ENCODE results near the gene HECTD2.
"Not testable (repeated sequence)": the region's sequence is repeated elsewhere in the genome, so short reads cannot be mapped to it uniquely, and the experiment has no call there.

Gene HECTD2

GRCh38 chr10:91385306-91386085 lies 24.6 kb upstream of the HECTD2 start:
- Histone ChIP-seq H3K27ac (no peak overlapping the region), H3K36me3 (no peaks in the 10 kb centered on the region), H3K4me3 (ENCODE audit: low read depth in 1 of 2, low read length in 1 of 2) (no peak overlapping the region), H3K27me3 (peaks cover 61% of the 10 kb centered on the region), H3K9me3 (no peaks in the 10 kb centered on the region), H3K4me1 (ENCODE audit: control insufficient read depth in 1 of 2, insufficient read depth in 1 of 2, low read depth in 1 of 2, low read length in 1 of 2) (no peaks in the 10 kb centered on the region)
- TF ChIP-seq CTCF (IDR thresholded peaks at IDR 0.05): no peak

GRCh38 chr10:91389636-91390512 lies 20.3 kb upstream of the HECTD2 start:
- Histone ChIP-seq H3K27me3 (peaks cover 37% of the 10 kb centered on the region), H3K4me1 (ENCODE audit: control insufficient read depth in 1 of 2, insufficient read depth in 1 of 2, low read depth in 1 of 2, low read length in 1 of 2) (no peaks in the 10 kb centered on the region)

DNA sequence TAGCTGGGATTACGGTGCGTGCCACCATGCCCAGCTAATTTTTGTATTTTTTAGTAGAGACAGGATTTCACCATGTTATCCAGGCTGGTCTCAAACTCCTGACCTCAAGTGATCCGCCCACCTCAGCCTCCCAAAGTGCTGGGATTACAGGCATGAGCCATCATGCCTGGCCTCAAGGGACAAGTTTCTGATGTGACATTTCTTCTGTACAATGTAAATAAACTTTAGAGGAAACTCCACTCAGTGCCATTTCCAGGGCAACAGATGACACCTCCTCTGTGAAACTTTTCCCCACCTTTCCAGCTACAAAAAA lies 19.7 kb upstream of the HECTD2 start:
- H3K27me3 ChIP-seq: peaks cover 31% of the 10 kb centered on the region
- H3K9me3 ChIP-seq; H3K36me3 ChIP-seq; H3K4me1 ChIP-seq (ENCODE audit: control insufficient read depth in 1 of 2, insufficient read depth in 1 of 2, low read depth in 1 of 2, low read length in 1 of 2); H3K4me3 ChIP-seq (ENCODE audit: low read depth in 1 of 2, low read length in 1 of 2); H3K27ac ChIP-seq: not testable (repeated sequence)

More at GRCh38 chr10:91389636-91390512, 20.3 kb upstream of the HECTD2 start:
- no peak overlapping the region for H3K27ac ChIP-seq
- peak; percentile 43 for TF ChIP-seq CTCF (IDR thresholded peaks at IDR 0.05)
- H3K36me3 ChIP-seq: no peaks in the 10 kb centered on the region
- H3K4me3 ChIP-seq (ENCODE audit: low read depth in 1 of 2, low read length in 1 of 2): no peak overlapping the region
- H3K9me3 ChIP-seq: no peaks in the 10 kb centered on the region

DNA sequence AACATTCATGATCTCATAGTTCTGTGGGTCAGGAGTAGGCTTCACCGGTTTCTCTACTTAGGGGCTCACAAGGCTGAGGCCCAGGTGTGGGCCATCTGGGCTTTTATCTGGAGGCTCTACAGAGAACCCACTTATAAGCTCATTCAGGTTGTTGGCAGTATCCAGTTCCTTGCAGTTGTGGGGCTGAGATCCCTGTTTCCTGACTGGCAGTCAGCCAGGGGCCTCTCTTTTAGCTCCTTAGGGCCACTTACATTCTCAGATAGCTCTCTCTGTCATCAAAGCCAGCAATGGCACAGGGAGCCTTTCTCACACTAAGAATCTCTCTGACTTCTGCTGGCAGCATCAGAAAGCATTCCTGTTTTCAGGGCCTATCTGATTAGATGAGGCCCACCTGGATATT lies 18.2 kb upstream of the HECTD2 start:
- Histone ChIP-seq H3K36me3 (no peaks in the 10 kb centered on the region), H3K4me1 (ENCODE audit: control insufficient read depth in 1 of 2, insufficient read depth in 1 of 2, low read depth in 1 of 2, low read length in 1 of 2) (no peaks in the 10 kb centered on the region), H3K27me3 (peaks cover 16% of the 10 kb centered on the region), H3K27ac (no peak overlapping the region), H3K9me3 (no peaks in the 10 kb centered on the region), H3K4me3 (ENCODE audit: low read depth in 1 of 2, low read length in 1 of 2) (no peak overlapping the region)
- TF ChIP-seq CTCF (IDR thresholded peaks at IDR 0.05): no peak

GRCh38 chr10:91406322-91406721 lies 3.8 kb upstream of the HECTD2 start:
- no peak for TF ChIP-seq CTCF (IDR thresholded peaks at IDR 0.05)
- H3K4me3 ChIP-seq (ENCODE audit: low read depth in 1 of 2, low read length in 1 of 2): no peak overlapping the region

More at GRCh38 chr10:91406322-91406721, 3.8 kb upstream of the HECTD2 start:
- H3K27ac ChIP-seq: no peak overlapping the region
- peaks cover 77% of the 10 kb centered on the region for H3K27me3 ChIP-seq
- peaks cover 12 to 16% of the 10 kb centered on the region in 2 experiments for H3K4me1 ChIP-seq (ENCODE audit: control insufficient read depth in 1 of 2, insufficient read depth in 1 of 2, low read depth in 1 of 2, low read length in 1 of 2)
- H3K9me3 ChIP-seq: no peaks in the 10 kb centered on the region
- no peaks in the 10 kb centered on the region for H3K36me3 ChIP-seq

All from neutrophil (primary cell).